IMR-90 (cell line): ENCODE results near the gene PARP1. TPM values are rescaled to one million over a fixed set of nuclear protein-coding genes. Genes with fewer than 3 reads are reported as not detected.

Experiments used
- ATAC-seq: fragments of 200-7000 bp; cut with Tn5 transposase; 2 replicates; pipeline ENCODE4 v1.9.1; 2020; ENCODE audit warnings: low read depth, mild to moderate bottlenecking, moderate library complexity
- BruUV-seq: library from RNA; stranded (reverse); fragments of 400-500 nt; replicated peaks from 2 replicates; lab custom pipeline; 2021; lab: Mats Ljungman, UMichigan
- CTCF ChIA-PET: fragments of 300-600 bp; formaldehyde crosslinking; extraction: SDS; loops from one replicate; lab custom pipeline; 2021; ENCODE audit warnings: antibody characterized with exemption; lab: Yijun Ruan, JAX
- POLR2A ChIA-PET: fragments of 300-600 bp; sonication (Branson Sonifier 250); formaldehyde crosslinking; loops from one replicate; lab custom pipeline; 2022; ENCODE audit warnings: antibody characterized with exemption; ENCODE audit not compliant: unreplicated experiment; lab: Charles Lee
- DNase-seq: peaks from one replicate; pipeline ENCODE4 v3.0.0; 2013
- H2AFZ ChIP-seq: replicated peaks from 2 replicates; pipeline ENCODE3; 2013; ENCODE audit warnings: low read length, mild to moderate bottlenecking; ENCODE audit not compliant: poor library complexity
- H2AK5ac ChIP-seq: 2 replicates; pipeline ENCODE4 v1.6.1; 2013; ENCODE audit warnings: low read depth, low read length, inconsistent platforms
- H2AK9ac ChIP-seq: replicated peaks from 2 replicates; pipeline ENCODE3; 2013; ENCODE audit warnings: mild to moderate bottlenecking, low read depth, low read length, moderate library complexity; ENCODE audit not compliant: poor library complexity
- H2BK120ac ChIP-seq: 2 replicates; pipeline ENCODE4 v1.6.1; 2013; ENCODE audit warnings: low read depth, low read length, inconsistent platforms
- H2BK15ac ChIP-seq: 3 replicates; pipeline ENCODE4 v1.6.1; 2013; ENCODE audit warnings: low read depth, low read length, inconsistent platforms
- H2BK20ac ChIP-seq: 2 replicates; pipeline ENCODE4 v1.6.1; 2013; ENCODE audit warnings: low read depth, mild to moderate bottlenecking, inconsistent platforms, low read length, moderate library complexity
- H2BK5ac ChIP-seq: 2 replicates; pipeline ENCODE4 v1.6.1; 2013; ENCODE audit warnings: mild to moderate bottlenecking, low read depth, low read length, inconsistent platforms; ENCODE audit not compliant: poor library complexity, severe bottlenecking
- H3K14ac ChIP-seq: replicated peaks from 2 replicates; pipeline ENCODE4 v1.6.1; 2013; ENCODE audit warnings: low read depth, low read length, inconsistent platforms
- H3K18ac ChIP-seq: 2 replicates; pipeline ENCODE4 v1.6.1; 2013; ENCODE audit warnings: low read depth, low read length, control low read depth
- H3K23ac ChIP-seq: 2 replicates; pipeline ENCODE4 v1.6.1; 2013; ENCODE audit warnings: low read depth, low read length, inconsistent platforms
- H3K27ac ChIP-seq: 2 replicates; pipeline ENCODE4 v1.5.1; 2013; ENCODE audit warnings: mild to moderate bottlenecking, control low read depth, low read length; ENCODE audit not compliant: insufficient read depth
- H3K27me3 ChIP-seq: 2 replicates; pipeline ENCODE4 v1.6.1; 2013; ENCODE audit warnings: low read length; ENCODE audit not compliant: control insufficient read depth, insufficient read depth
- H3K36me3 ChIP-seq: 2 replicates; pipeline ENCODE4 v1.6.1; 2013; ENCODE audit warnings: low read length, mixed read lengths; ENCODE audit not compliant: control insufficient read depth, insufficient read depth
- H3K4ac ChIP-seq: 2 replicates; pipeline ENCODE4 v1.6.1; 2013; ENCODE audit warnings: low read depth, low read length, inconsistent platforms
- H3K4me1 ChIP-seq: 2 replicates; pipeline ENCODE4 v1.6.1; 2013; ENCODE audit warnings: low read length, mixed read lengths; ENCODE audit not compliant: control insufficient read depth, insufficient read depth
- H3K4me2 ChIP-seq: 2 replicates; pipeline ENCODE4 v1.6.1; 2013; ENCODE audit warnings: low read depth, mild to moderate bottlenecking, control low read depth, low read length, moderate library complexity
- H3K4me3 ChIP-seq: 2 replicates; pipeline ENCODE4 v1.5.1; 2013; ENCODE audit warnings: low read depth, mild to moderate bottlenecking, control low read depth, low read length, moderate library complexity; ENCODE audit not compliant: insufficient read depth
- H3K56ac ChIP-seq: 2 replicates; pipeline ENCODE4 v1.6.1; 2013; ENCODE audit warnings: low read length, inconsistent platforms; ENCODE audit not compliant: insufficient read depth; ENCODE audit errors: extremely low read depth
- H3K79me1 ChIP-seq, 2 experiments: 2 replicates each; pipeline ENCODE4 v1.6.1; 2013; ENCODE audit warnings: low read length in 2 of 2, inconsistent platforms in 1 of 2, low read depth in 1 of 2
- H3K9ac ChIP-seq: 2 replicates; pipeline ENCODE4 v1.6.1; 2013; ENCODE audit warnings: low read depth, low read length, control low read depth
- H3K9me1 ChIP-seq: 2 replicates; pipeline ENCODE4 v1.6.1; 2013; ENCODE audit warnings: low read length, inconsistent platforms; ENCODE audit not compliant: insufficient read depth
- H3K9me3 ChIP-seq: 2 replicates; pipeline ENCODE4 v1.6.1; 2013; ENCODE audit warnings: low read length; ENCODE audit not compliant: control insufficient read depth, insufficient read depth
- H4K20me1 ChIP-seq: 2 replicates; pipeline ENCODE4 v1.6.1; 2013; ENCODE audit warnings: low read length, inconsistent platforms; ENCODE audit not compliant: insufficient read depth
- H4K5ac ChIP-seq: 2 replicates; pipeline ENCODE4 v1.6.1; 2013; ENCODE audit warnings: mild to moderate bottlenecking, low read depth, low read length, control low read depth
- H4K8ac ChIP-seq, 2 experiments: 2 replicates each; pipeline ENCODE4 v1.6.1; 2013; ENCODE audit warnings: low read depth in 2 of 2, low read length in 2 of 2, control low read depth in 1 of 2, inconsistent platforms in 1 of 2
- H4K91ac ChIP-seq: 2 replicates; pipeline ENCODE4 v1.6.1; 2013; ENCODE audit warnings: low read depth, low read length, inconsistent platforms; ENCODE audit not compliant: insufficient read depth
- BHLHE40 ChIP-seq: fragments of 150-350 bp; IDR thresholded peaks from 2 replicates; pipeline ENCODE4 v1.6.1; 2016; ENCODE audit warnings: mild to moderate bottlenecking, low read depth, low read length
- CTCF ChIP-seq: conservative IDR thresholded peaks from 2 replicates; pipeline ENCODE4 v1.5.1; 2012; ENCODE audit warnings: mild to moderate bottlenecking, low read depth, low read length, improper control_type of control experiment
- FOS ChIP-seq: fragments of 150-350 bp; IDR thresholded peaks from 2 replicates; pipeline ENCODE4 v1.6.1; 2016; ENCODE audit warnings: low read depth, low read length
- MXI1 ChIP-seq: IDR thresholded peaks from 2 replicates; pipeline ENCODE4 v1.6.1; 2012; ENCODE audit warnings: low read depth, mild to moderate bottlenecking, low read length, moderate library complexity, borderline replicate concordance
- NFE2L2 ChIP-seq: fragments of 150-350 bp; IDR thresholded peaks from 2 replicates; pipeline ENCODE4 v1.6.1; 2016; ENCODE audit warnings: low read depth, mild to moderate bottlenecking, low read length
- WGBS, 2 experiments: methylation state at CpG; one replicate each; pipeline versions ENCODE4 v1.1.5 to v1.1.7; 2013; ENCODE audit warnings: missing lambda C conversion rate in 2 of 2; ENCODE audit not compliant: insufficient read length in 1 of 2; ENCODE audit errors: extremely low coverage in 2 of 2; 5-methylcytosine and 5-hydroxymethylcytosine counted together
- dilution Hi-C: fragments of 300-500 bp; cut with HindIII; formaldehyde crosslinking; loops from one replicate; pipeline ENCODE4 v1.14.3; 2018; ENCODE audit warnings: low sequenced_read_pairs; ENCODE audit not compliant: unreplicated experiment
- in situ Hi-C: fragments of 300-500 bp; cut with MboI; formaldehyde crosslinking; loops from 3 replicates; pipeline ENCODE4 v1.14.3; 2019; ENCODE audit warnings: low sequenced_read_pairs, inconsistent platforms, mixed read lengths
- intact Hi-C: fragments of 100-400 bp; cut with micrococcal nuclease; formaldehyde crosslinking; loops from 2 replicates; pipeline ENCODE4 v1.10.0; 2022
- polyA plus RNA-seq, 3 experiments: library from polyadenylated mRNA; depleted of rRNA; stranded (reverse); fragments of >200 nt; gene quantifications; 2 replicates each; pipeline ENCODE4 v1.2.3, GENCODE V29; 2012; ENCODE audit warnings: low replicate concordance in 1 of 3
- total RNA-seq: library from RNA; depleted of rRNA; stranded (reverse); fragments of >200 nt; gene quantifications from 2 replicates; pipeline ENCODE4 v1.2.3, GENCODE V29; 2012

Gene PARP1
- total and polyA plus RNA-seq, 2 of the 4 experiments (the other 2 are of a cell fraction), result 86.5 to 105 TPM

GRCh38 chr1:226404063-226404903 is 3.6 kb downstream of the PARP1 start (continued):
- TF ChIP-seq NFE2L2 (no peak), FOS (no peak), BHLHE40 (no peak)

GRCh38 chr1:226403201-226404034 is 4.5 kb downstream of the PARP1 start:
- 95% methylated on average over 8 of the region's 15 CpGs; no CpG with 5 or more reads in 1 of the 2 experiments for WGBS, 2 experiments
- Histone ChIP-seq H2AFZ (no peak overlapping the region), H4K8ac (no peak overlapping the region), H2BK5ac (no peak overlapping the region), H2BK120ac (no peak overlapping the region), H3K27ac (no peak overlapping the region), H4K20me1 (peaks cover 33% of the 10 kb centered on the region), H3K9me3 (no peaks in the 10 kb centered on the region), H3K23ac (no peak overlapping the region), H3K4me2 (no peak overlapping the region), H2AK5ac (0 out of 2 replicates have a peak overlapping the region, but pooled peaks have one; percentile 14), H3K9me1 (peaks cover 32% of the 10 kb centered on the region), H3K56ac (no peak overlapping the region), H3K27me3 (no peaks in the 10 kb centered on the region), H3K14ac (no peak overlapping the region), H2BK20ac (no peak overlapping the region), H3K36me3 (peaks cover 24% of the 10 kb centered on the region), H4K91ac (no peak overlapping the region; the same call in 1 of the 2 replicates), H2BK15ac (no peak overlapping the region), H3K18ac (no peak overlapping the region), H4K5ac (no peak overlapping the region), H3K4ac (no peak overlapping the region), H3K9ac (no peak overlapping the region), H3K4me1 (peaks cover 21% of the 10 kb centered on the region), H3K79me1 (peaks cover 46 to 69% of the 10 kb centered on the region in 2 experiments), H3K4me3 (no peak overlapping the region), H2AK9ac (no peak overlapping the region)
- in situ Hi-C loops, result no loop called here
- dilution Hi-C loops, result no loop called here
- no TSS peak for BruUV-seq
- ChIA-PET POLR2A (no interaction called here), CTCF (interaction anchor here (0.5 kb wide), 1 partner anchor 106 kb away, joined by 3 read pairs; no protein-coding TSS in a partner anchor)
- DNase-seq (peak; percentile 8), ATAC-seq (0 out of 2 replicates have a peak, but pooled peaks have one; percentile 2)
- intact Hi-C loops, result no loop called here
- TF ChIP-seq CTCF (peak; percentile 31; the same call in 1 of the 2 replicates), MXI1 (no peak)
